ENCODE results near the gene SCG3. TPM values are rescaled to one million over a fixed set of nuclear protein-coding genes. Genes with fewer than 3 reads are reported as not detected.

The SCG3 gene
- total RNA-seq, 1 experiment from 2014 or later, result 22.7 TPM

- no peak overlapping the region for H4K5ac ChIP-seq (ENCODE audit: insufficient read length, low read depth, low read length)
- no peaks in the 10 kb centered on the region for H4K20me1 ChIP-seq (ENCODE audit: control insufficient read depth, insufficient read depth, insufficient read length)
- no peak overlapping the region for H3K18ac ChIP-seq (ENCODE audit: insufficient read length, low read depth, low read length)
- no peak overlapping the region for H3T11ph ChIP-seq (ENCODE audit: low read length)
- Mint-ChIP-seq H3K9me3 (no peaks in the 10 kb centered on the region), H3K4me1 (no peaks in the 10 kb centered on the region), H3K27ac (no peak overlapping the region), H3K4me3 (no peak overlapping the region), H3K27me3 (ENCODE audit: low read depth) (peaks cover 13% of the 10 kb centered on the region), H3K36me3 (ENCODE audit: insufficient read depth in 1 of 3, low read depth in 3 of 3) (no peaks in the 10 kb centered on the region)
- H3K4me2 ChIP-seq (ENCODE audit: insufficient read depth, insufficient read length, low read length), result no peak overlapping the region
- H2AK5ac ChIP-seq (ENCODE audit: insufficient read length, low read length), result no peak overlapping the region
- H4K8ac ChIP-seq (replicated peaks; ENCODE audit: insufficient read length, low read depth, low read length), result no peak overlapping the region
- no peak overlapping the region for H2BK120ac ChIP-seq (ENCODE audit: low read depth, low read length, poor library complexity, severe bottlenecking)
- H2AFZ ChIP-seq (ENCODE audit: low read length), result no peak overlapping the region
- H3K4me1 ChIP-seq (ENCODE audit: insufficient read depth, low read length), result no peaks in the 10 kb centered on the region
- no peak overlapping the region for H4K91ac ChIP-seq (ENCODE audit: insufficient read length, low read depth, low read length)
- no peak overlapping the region for H3K27ac ChIP-seq (ENCODE audit: insufficient read length, low read depth, low read length)
- no peak overlapping the region for H2BK20ac ChIP-seq (ENCODE audit: low read depth, low read length, poor library complexity, severe bottlenecking)
- H3K9ac ChIP-seq (ENCODE audit: extremely low read depth, insufficient read length, low read length), result no peak overlapping the region
- H3K23me2 ChIP-seq (ENCODE audit: insufficient read length, low read depth, low read length, poor library complexity, severe bottlenecking), result no peaks in the 10 kb centered on the region
- DNase-seq, result no peak
- no peak overlapping the region for H3K23ac ChIP-seq (ENCODE audit: insufficient read length, low read depth, low read length)
- H2BK12ac ChIP-seq (ENCODE audit: insufficient read length, low read depth, low read length), result no peak overlapping the region
- H3K56ac ChIP-seq (ENCODE audit: insufficient read length, low read depth, low read length), result no peak overlapping the region
- no peak overlapping the region for H2BK15ac ChIP-seq (ENCODE audit: low read depth, low read length)
- TF ChIP-seq CTCF (conservative IDR thresholded peaks at IDR 0.05), result no peak
- no peaks in the 10 kb centered on the region for H3K79me1 ChIP-seq (ENCODE audit: insufficient read depth, low read depth, low read length, poor library complexity, severe bottlenecking)
- no peak overlapping the region for H2BK5ac ChIP-seq (ENCODE audit: insufficient read length, low read length)
- H3K79me2 ChIP-seq (ENCODE audit: insufficient read depth, low read length), result no peaks in the 10 kb centered on the region
- H3K4ac ChIP-seq (ENCODE audit: low read depth, low read length), result no peak overlapping the region
- H3K14ac ChIP-seq (ENCODE audit: insufficient read depth, low read length), result no peak overlapping the region
- no CpG with 5 or more reads among the region's 1 CpG for WGBS (ENCODE audit: extremely low coverage, insufficient read length, low lambda C conversion rate)
- no peaks in the 10 kb centered on the region for H3K27me3 ChIP-seq (ENCODE audit: insufficient read depth, low read length)
- H3K9me3 ChIP-seq (ENCODE audit: control insufficient read depth, low read depth, low read length), result no peaks in the 10 kb centered on the region
Observed at GRCh38 chr15:51642696-51643095, 38.6 kb upstream of the SCG3 start.
